Ectodermal cell (in vitro differentiated cells): ENCODE measurements around the gene NR5A2. TPM values are rescaled to one million over a fixed set of nuclear protein-coding genes. Genes with fewer than 3 reads are reported as not detected.

Source experiments
- H3K27ac ChIP-seq: 2 replicates; pipeline ENCODE4 v1.7.0; 2013; ENCODE audit warnings: mild to moderate bottlenecking, low read depth, low read length; ENCODE audit not compliant: insufficient read depth, poor library complexity, severe bottlenecking
- H3K27me3 ChIP-seq: 2 replicates; pipeline ENCODE4 v1.7.0; 2013; ENCODE audit warnings: mild to moderate bottlenecking, low read length; ENCODE audit not compliant: insufficient read depth, control insufficient read depth, poor library complexity, severe bottlenecking
- H3K36me3 ChIP-seq: one replicate; pipeline ENCODE4 v1.7.0; 2013; ENCODE audit warnings: low read length; ENCODE audit not compliant: control insufficient read depth, insufficient read depth
- H3K4me1 ChIP-seq: one replicate; pipeline ENCODE4 v1.7.0; 2013; ENCODE audit warnings: low read length; ENCODE audit not compliant: control insufficient read depth, insufficient read depth
- H3K4me3 ChIP-seq: 2 replicates; pipeline ENCODE4 v1.7.0; 2013; ENCODE audit warnings: low read depth, low read length, control low read depth; ENCODE audit not compliant: insufficient read depth
- H3K9me3 ChIP-seq: 2 replicates; pipeline ENCODE4 v1.7.0; 2013; ENCODE audit warnings: mild to moderate bottlenecking, low read length, moderate library complexity; ENCODE audit not compliant: control insufficient read depth
- WGBS, 2 experiments: methylation state at CpG; one replicate each; pipeline ENCODE4 v1.1.7; 2013; ENCODE audit warnings: missing lambda C conversion rate in 2 of 2; 5-methylcytosine and 5-hydroxymethylcytosine counted together
- polyA plus RNA-seq, 4 experiments: library from polyadenylated mRNA; stranded (reverse); fragments of 50-300 nt; gene quantifications; one replicate each; pipeline ENCODE4 v1.2.3, GENCODE V29; 2013

Gene NR5A2
- polyA plus RNA-seq (2013, experiment 1 of 4): 0.15 TPM
- 0.05 TPM for polyA plus RNA-seq (2013, experiment 2 of 4)
- 0.27 TPM for polyA plus RNA-seq (2013, experiment 3 of 4)
- polyA plus RNA-seq (2013, experiment 4 of 4): 0.20 TPM

GRCh38 chr1:200027264-200027823 lies at the start of gene NR5A2:
NR5A2 (plus strand) TSS chr1:200027710; CDS start chr1:200027848, 138 bp downstream.
- WGBS, 2 experiments: 91 to 100% methylated on average over 1 of the region's 1 CpG
- H3K4me1 ChIP-seq: no peaks in the 10 kb centered on the region
- no peaks in the 10 kb centered on the region for H3K9me3 ChIP-seq
- H3K27me3 ChIP-seq: peaks cover 47% of the 10 kb centered on the region
- H3K27ac ChIP-seq: no peak within 1 kb of the TSS
- no peaks in the 10 kb centered on the region for H3K36me3 ChIP-seq
- peak within 1 kb of the TSS; percentile 42 for H3K4me3 ChIP-seq

GRCh38 chr1:199978408-199978940 lies 49.0 kb upstream of the NR5A2 start:
- no peak overlapping the region for H3K4me3 ChIP-seq
- no peak overlapping the region for H3K27ac ChIP-seq
- 66 to 67% methylated on average over 7 of the region's 7 CpGs for WGBS, 2 experiments
- no peaks in the 10 kb centered on the region for H3K4me1 ChIP-seq
- H3K27me3 ChIP-seq: no peaks in the 10 kb centered on the region
- no peaks in the 10 kb centered on the region for H3K36me3 ChIP-seq
- no peaks in the 10 kb centered on the region for H3K9me3 ChIP-seq

DNA sequence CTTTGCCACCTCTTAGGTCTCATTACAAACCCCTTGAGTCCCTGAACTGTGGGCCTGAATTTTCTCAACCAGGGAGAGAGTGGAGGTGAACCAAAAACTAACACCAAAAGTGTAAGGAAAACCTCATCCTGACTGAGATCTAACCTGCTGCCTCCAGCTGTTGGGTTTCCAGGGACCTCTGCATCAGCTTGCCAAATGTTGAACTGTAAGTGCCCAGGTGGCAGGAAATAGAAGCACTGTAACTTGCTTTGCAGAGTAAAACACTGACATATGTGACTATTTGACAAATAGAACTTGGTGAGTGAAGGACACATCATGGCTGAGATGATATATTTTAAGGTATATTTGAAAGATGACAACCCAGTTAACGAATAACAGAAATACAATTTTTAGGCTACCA lies 48.4 kb upstream of the NR5A2 start:
- H3K9me3 ChIP-seq: no peaks in the 10 kb centered on the region
- H3K27ac ChIP-seq: no peak overlapping the region
- WGBS, 2 experiments: 86 to 92% methylated on average over 1 of the region's 1 CpG
- H3K27me3 ChIP-seq: no peaks in the 10 kb centered on the region
- H3K36me3 ChIP-seq: no peaks in the 10 kb centered on the region
- H3K4me1 ChIP-seq: no peaks in the 10 kb centered on the region
- no peak overlapping the region for H3K4me3 ChIP-seq

DNA sequence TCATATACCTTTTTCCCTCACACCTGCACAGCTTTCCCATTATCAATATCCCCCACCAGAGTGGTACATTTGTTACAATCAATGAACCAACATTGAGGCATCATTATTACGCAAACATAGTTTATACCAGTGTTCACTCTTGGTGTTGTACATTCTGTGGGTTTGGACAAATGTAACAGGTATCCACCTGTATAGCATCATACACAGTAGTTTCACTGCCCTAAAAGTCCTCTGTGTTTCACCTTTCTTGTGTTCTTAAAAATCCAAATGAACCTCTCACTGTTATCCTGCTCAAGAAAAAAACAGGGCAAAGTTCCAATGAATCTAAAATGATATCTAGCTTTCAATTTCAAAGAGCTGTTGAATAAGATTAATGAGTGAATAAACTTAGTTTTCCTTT lies 45.9 kb upstream of the NR5A2 start:
- H3K27ac ChIP-seq: no peak overlapping the region
- WGBS, 2 experiments: 93% methylated on average over 1 of the region's 1 CpG; no CpG with 5 or more reads in 1 of the 2 experiments
- H3K4me3 ChIP-seq: no peak overlapping the region
- no peaks in the 10 kb centered on the region for H3K4me1 ChIP-seq
- H3K9me3 ChIP-seq: no peaks in the 10 kb centered on the region
- H3K36me3 ChIP-seq: no peaks in the 10 kb centered on the region
- no peaks in the 10 kb centered on the region for H3K27me3 ChIP-seq

DNA sequence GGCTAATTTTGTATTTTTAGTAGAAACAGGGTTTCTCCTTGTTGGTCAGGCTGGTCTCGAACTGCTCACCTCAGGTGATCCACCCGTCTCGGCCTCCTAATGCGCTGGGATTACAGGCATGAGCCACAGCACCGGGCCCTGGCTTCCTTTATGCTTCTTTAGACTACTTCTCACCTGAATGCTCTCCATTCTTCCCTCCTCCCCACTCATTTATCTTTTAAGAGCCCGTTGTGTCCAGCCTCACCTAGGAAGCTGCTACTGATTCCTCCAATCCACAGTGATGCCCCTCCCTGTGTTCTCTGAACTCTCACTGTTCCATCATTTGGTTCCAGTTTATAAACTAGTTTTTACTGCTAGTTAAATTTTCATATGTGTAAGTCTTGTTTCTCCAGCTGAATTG lies 44.9 kb upstream of the NR5A2 start:
- no peaks in the 10 kb centered on the region for H3K4me1 ChIP-seq
- H3K27ac ChIP-seq: no peak overlapping the region
- H3K27me3 ChIP-seq: no peaks in the 10 kb centered on the region
- WGBS, 2 experiments: 92 to 93% methylated on average over 6 of the region's 6 CpGs
- no peak overlapping the region for H3K4me3 ChIP-seq
- no peaks in the 10 kb centered on the region for H3K9me3 ChIP-seq
- H3K36me3 ChIP-seq: no peaks in the 10 kb centered on the region

GRCh38 chr1:199983531-199983930 lies 44.0 kb upstream of the NR5A2 start:
- Histone ChIP-seq H3K4me1 (no peaks in the 10 kb centered on the region), H3K9me3 (no peaks in the 10 kb centered on the region), H3K27me3 (no peaks in the 10 kb centered on the region), H3K27ac (no peak overlapping the region), H3K4me3 (no peak overlapping the region), H3K36me3 (no peaks in the 10 kb centered on the region)
- WGBS, 2 experiments: 77 to 81% methylated on average over 3 of the region's 3 CpGs

DNA sequence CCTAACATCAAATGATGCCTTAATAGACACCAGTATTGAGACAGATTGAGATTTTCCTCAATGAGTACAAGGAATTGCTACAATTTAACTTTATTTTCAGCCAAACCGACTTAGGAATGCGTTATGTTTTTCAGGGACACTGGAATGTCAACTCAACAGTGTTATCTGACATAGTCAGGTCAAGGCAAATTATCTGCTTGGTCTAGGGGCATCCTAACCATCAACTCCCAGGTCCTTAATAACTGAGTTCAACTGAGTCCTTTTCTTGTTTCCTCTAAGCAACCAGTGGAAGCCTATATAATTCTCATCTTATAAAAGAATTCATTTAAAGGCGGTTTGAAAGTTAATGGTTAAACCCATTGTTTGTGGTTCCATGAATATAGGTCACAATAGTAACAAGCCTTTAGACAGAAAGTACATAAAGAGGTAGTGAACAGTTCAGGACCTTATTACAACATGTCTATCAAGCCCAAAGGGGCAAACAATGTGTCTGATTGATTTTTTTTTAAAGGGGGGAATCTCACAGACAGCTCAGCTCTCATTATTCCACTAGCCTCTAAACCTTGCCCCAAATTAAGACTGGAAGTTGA lies 32.3 kb upstream of the NR5A2 start:
- no peak overlapping the region for H3K27ac ChIP-seq
- WGBS, 2 experiments: 45 to 67% methylated on average over 2 to 3 of the region's 3 CpGs
- H3K4me1 ChIP-seq: no peaks in the 10 kb centered on the region
- no peak overlapping the region for H3K4me3 ChIP-seq
- no peaks in the 10 kb centered on the region for H3K27me3 ChIP-seq
- no peaks in the 10 kb centered on the region for H3K36me3 ChIP-seq
- no peaks in the 10 kb centered on the region for H3K9me3 ChIP-seq

DNA sequence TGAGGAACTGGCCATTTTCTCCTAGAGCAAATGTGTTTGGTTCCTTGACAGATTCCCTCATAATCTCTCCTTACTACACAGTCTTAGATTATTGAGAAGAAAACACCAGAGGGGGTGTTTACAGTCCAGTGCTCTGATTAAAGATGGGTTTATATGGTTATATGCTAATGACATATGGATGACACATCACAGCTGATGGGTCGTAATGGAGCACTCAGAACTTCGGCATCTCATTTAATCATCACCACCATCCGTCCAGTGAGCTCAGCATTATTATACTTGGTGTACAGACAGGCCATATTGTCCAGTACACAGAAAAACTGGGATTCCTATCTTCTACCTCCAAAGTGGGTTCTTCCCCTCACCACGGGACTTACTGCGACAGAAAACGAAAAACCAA lies 22.3 kb upstream of the NR5A2 start:
- Histone ChIP-seq H3K36me3 (no peaks in the 10 kb centered on the region), H3K4me3 (no peak overlapping the region), H3K9me3 (no peaks in the 10 kb centered on the region), H3K27ac (no peak overlapping the region), H3K4me1 (no peaks in the 10 kb centered on the region), H3K27me3 (no peaks in the 10 kb centered on the region)
- 89 to 97% methylated on average over 6 of the region's 6 CpGs for WGBS, 2 experiments

GRCh38 chr1:200006711-200007110 lies 20.8 kb upstream of the NR5A2 start:
- H3K27ac ChIP-seq: no peak overlapping the region
- H3K36me3 ChIP-seq: no peaks in the 10 kb centered on the region
- H3K4me1 ChIP-seq: no peaks in the 10 kb centered on the region
- H3K9me3 ChIP-seq: no peaks in the 10 kb centered on the region
- no peak overlapping the region for H3K4me3 ChIP-seq
- no peaks in the 10 kb centered on the region for H3K27me3 ChIP-seq
- WGBS, 2 experiments: 90 to 93% methylated on average over 3 of the region's 3 CpGs

GRCh38 chr1:200015811-200016210 lies 11.7 kb upstream of the NR5A2 start:
- Histone ChIP-seq H3K9me3 (no peaks in the 10 kb centered on the region), H3K4me1 (no peaks in the 10 kb centered on the region), H3K4me3 (no peak overlapping the region), H3K36me3 (no peaks in the 10 kb centered on the region), H3K27ac (no peak overlapping the region), H3K27me3 (no peaks in the 10 kb centered on the region)
- WGBS, 2 experiments: 95 to 100% methylated on average over 1 to 2 of the region's 2 CpGs
